ENCODE measurements around the gene PRKRIP1. TPM values are rescaled to one million over a fixed set of nuclear protein-coding genes. Genes with fewer than 3 reads are reported as not detected.

PRKRIP1 gene
- total and polyA plus RNA-seq, 4 donors: 5.4 to 15.8 (median 7.1) TPM

DNA sequence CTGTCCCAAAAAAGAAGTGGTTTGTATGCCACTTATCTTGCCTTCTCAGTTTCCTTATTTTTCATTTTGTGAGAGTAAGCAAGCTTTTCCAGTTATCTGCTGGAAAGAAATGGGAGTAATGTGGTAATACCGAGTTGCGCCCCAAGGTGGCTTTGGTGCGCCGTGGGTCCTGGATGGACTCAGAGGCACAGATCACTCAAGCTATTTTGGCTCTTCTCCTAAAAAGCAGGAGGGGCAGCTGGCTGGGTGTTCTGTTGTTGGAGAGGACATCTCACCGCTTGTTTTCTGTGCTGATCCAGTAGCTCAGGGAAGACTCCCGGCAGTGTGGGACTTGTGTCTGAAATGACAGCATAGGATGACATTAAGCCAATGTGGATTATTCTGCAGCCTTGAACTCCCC, 16.4 kb downstream of the PRKRIP1 start:
- H3K4me1 ChIP-seq (ENCODE audit: control insufficient read depth in 4 of 4, insufficient read depth in 4 of 4, low read length in 3 of 4): no peaks in the 10 kb centered on the region
- DNase-seq (ENCODE audit: low spot score): no peak
- no peak overlapping the region for H3K27ac ChIP-seq (ENCODE audit: low read depth in 1 of 2, low read length in 2 of 2)
- TF ChIP-seq, protein P1, sequence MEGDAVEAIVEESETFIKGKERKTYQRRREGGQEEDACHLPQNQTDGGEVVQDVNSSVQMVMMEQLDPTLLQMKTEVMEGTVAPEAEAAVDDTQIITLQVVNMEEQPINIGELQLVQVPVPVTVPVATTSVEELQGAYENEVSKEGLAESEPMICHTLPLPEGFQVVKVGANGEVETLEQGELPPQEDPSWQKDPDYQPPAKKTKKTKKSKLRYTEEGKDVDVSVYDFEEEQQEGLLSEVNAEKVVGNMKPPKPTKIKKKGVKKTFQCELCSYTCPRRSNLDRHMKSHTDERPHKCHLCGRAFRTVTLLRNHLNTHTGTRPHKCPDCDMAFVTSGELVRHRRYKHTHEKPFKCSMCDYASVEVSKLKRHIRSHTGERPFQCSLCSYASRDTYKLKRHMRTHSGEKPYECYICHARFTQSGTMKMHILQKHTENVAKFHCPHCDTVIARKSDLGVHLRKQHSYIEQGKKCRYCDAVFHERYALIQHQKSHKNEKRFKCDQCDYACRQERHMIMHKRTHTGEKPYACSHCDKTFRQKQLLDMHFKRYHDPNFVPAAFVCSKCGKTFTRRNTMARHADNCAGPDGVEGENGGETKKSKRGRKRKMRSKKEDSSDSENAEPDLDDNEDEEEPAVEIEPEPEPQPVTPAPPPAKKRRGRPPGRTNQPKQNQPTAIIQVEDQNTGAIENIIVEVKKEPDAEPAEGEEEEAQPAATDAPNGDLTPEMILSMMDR (IDR thresholded peaks at IDR 0.05; ENCODE audit: low read depth, low read length, missing input control): peak; percentile 48
- peak; percentile 63 to 80 for TF ChIP-seq RAD21 (IDR thresholded peaks at IDR 0.05)
- TF ChIP-seq, protein P2, sequence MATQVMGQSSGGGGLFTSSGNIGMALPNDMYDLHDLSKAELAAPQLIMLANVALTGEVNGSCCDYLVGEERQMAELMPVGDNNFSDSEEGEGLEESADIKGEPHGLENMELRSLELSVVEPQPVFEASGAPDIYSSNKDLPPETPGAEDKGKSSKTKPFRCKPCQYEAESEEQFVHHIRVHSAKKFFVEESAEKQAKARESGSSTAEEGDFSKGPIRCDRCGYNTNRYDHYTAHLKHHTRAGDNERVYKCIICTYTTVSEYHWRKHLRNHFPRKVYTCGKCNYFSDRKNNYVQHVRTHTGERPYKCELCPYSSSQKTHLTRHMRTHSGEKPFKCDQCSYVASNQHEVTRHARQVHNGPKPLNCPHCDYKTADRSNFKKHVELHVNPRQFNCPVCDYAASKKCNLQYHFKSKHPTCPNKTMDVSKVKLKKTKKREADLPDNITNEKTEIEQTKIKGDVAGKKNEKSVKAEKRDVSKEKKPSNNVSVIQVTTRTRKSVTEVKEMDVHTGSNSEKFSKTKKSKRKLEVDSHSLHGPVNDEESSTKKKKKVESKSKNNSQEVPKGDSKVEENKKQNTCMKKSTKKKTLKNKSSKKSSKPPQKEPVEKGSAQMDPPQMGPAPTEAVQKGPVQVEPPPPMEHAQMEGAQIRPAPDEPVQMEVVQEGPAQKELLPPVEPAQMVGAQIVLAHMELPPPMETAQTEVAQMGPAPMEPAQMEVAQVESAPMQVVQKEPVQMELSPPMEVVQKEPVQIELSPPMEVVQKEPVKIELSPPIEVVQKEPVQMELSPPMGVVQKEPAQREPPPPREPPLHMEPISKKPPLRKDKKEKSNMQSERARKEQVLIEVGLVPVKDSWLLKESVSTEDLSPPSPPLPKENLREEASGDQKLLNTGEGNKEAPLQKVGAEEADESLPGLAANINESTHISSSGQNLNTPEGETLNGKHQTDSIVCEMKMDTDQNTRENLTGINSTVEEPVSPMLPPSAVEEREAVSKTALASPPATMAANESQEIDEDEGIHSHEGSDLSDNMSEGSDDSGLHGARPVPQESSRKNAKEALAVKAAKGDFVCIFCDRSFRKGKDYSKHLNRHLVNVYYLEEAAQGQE (IDR thresholded peaks at IDR 0.05): no peak
- H3K27me3 ChIP-seq (ENCODE audit: control insufficient read depth in 4 of 4, insufficient read depth in 4 of 4, low read length in 3 of 4): no peaks in the 10 kb centered on the region
- H3K36me3 ChIP-seq (ENCODE audit: control insufficient read depth in 4 of 4, insufficient read depth in 3 of 4, low read depth in 1 of 4, low read length in 3 of 4): peaks cover 1 to 60% (median 24%) of the 10 kb centered on the region in 4 donors
- H3K4me3 ChIP-seq (ENCODE audit: low read depth in 1 of 3, low read length in 3 of 3): no peak overlapping the region
- no peaks in the 10 kb centered on the region for H3K9me3 ChIP-seq (ENCODE audit: control insufficient read depth in 4 of 4, low read length in 3 of 4)
- 67% methylated on average over 6 of the region's 6 CpGs for WGBS
- H3K9ac ChIP-seq (ENCODE audit: low read depth in 1 of 2, low read length in 2 of 2): no peak overlapping the region

GRCh38 chr7:102413091-102413490, 16.9 kb downstream of the PRKRIP1 start:
- no peak for TF ChIP-seq HNF4G (IDR thresholded peaks at IDR 0.05)
- TF ChIP-seq, protein P3, sequence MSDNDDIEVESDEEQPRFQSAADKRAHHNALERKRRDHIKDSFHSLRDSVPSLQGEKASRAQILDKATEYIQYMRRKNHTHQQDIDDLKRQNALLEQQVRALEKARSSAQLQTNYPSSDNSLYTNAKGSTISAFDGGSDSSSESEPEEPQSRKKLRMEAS (IDR thresholded peaks at IDR 0.05): no peak
- no peak for TF ChIP-seq RXRA (IDR thresholded peaks at IDR 0.05)
- no peak for TF ChIP-seq TAF1 (conservative IDR thresholded peaks at IDR 0.05)
- no peak for TF ChIP-seq EGR1 (IDR thresholded peaks at IDR 0.05; ENCODE audit: low read depth in 2 of 2)
- no peak for TF ChIP-seq HNF4A (conservative IDR thresholded peaks at IDR 0.05)
- no peak for TF ChIP-seq JUND (IDR thresholded peaks at IDR 0.05)
- TF ChIP-seq YY1 (IDR thresholded peaks at IDR 0.05): no peak
- TF ChIP-seq NR2F2 (IDR thresholded peaks at IDR 0.05): no peak
- 94% methylated on average over 5 of the region's 5 CpGs for WGBS
- no peaks in the 10 kb centered on the region for H3K27me3 ChIP-seq (ENCODE audit: control insufficient read depth in 4 of 4, insufficient read depth in 4 of 4, low read length in 3 of 4)
- peaks cover 0 to 55% (median 22%) of the 10 kb centered on the region in 4 donors for H3K36me3 ChIP-seq (ENCODE audit: control insufficient read depth in 4 of 4, insufficient read depth in 3 of 4, low read depth in 1 of 4, low read length in 3 of 4)
- DNase-seq (ENCODE audit: low spot score): no peak
- no peaks in the 10 kb centered on the region for H3K4me1 ChIP-seq (ENCODE audit: control insufficient read depth in 4 of 4, insufficient read depth in 4 of 4, low read length in 3 of 4)
- H3K27ac ChIP-seq (ENCODE audit: low read depth in 1 of 2, low read length in 2 of 2): no peak overlapping the region
- H3K9me3 ChIP-seq (ENCODE audit: control insufficient read depth in 4 of 4, low read length in 3 of 4): no peaks in the 10 kb centered on the region
- no peak overlapping the region for H3K4me3 ChIP-seq (ENCODE audit: low read depth in 1 of 3, low read length in 3 of 3)
- H3K9ac ChIP-seq (ENCODE audit: low read depth in 1 of 2, low read length in 2 of 2): peak overlapping the region in 1 of 2 donors; percentile 6

- Histone ChIP-seq H3K27me3 (ENCODE audit: control insufficient read depth in 4 of 4, insufficient read depth in 4 of 4, low read length in 3 of 4) (no peaks in the 10 kb centered on the region), H3K27ac (ENCODE audit: low read depth in 1 of 2, low read length in 2 of 2) (no peak overlapping the region), H3K4me3 (ENCODE audit: low read depth in 1 of 3, low read length in 3 of 3) (no peak overlapping the region), H3K9ac (ENCODE audit: low read depth in 1 of 2, low read length in 2 of 2) (no peak overlapping the region), H3K9me3 (ENCODE audit: control insufficient read depth in 4 of 4, low read length in 3 of 4) (no peaks in the 10 kb centered on the region), H3K4me1 (ENCODE audit: control insufficient read depth in 4 of 4, insufficient read depth in 4 of 4, low read length in 3 of 4) (no peaks in the 10 kb centered on the region), H3K36me3 (ENCODE audit: control insufficient read depth in 4 of 4, insufficient read depth in 3 of 4, low read depth in 1 of 4, low read length in 3 of 4) (peaks cover 0 to 55% (median 22%) of the 10 kb centered on the region in 4 donors)
- TF ChIP-seq, protein P1 (IDR thresholded peaks at IDR 0.05; ENCODE audit: low read depth, low read length, missing input control): no peak
- TF ChIP-seq JUND (IDR thresholded peaks at IDR 0.05): no peak
- DNase-seq (ENCODE audit: low spot score): no peak
- WGBS: 97% methylated on average over 4 of the region's 4 CpGs
These were observed 17.4 kb downstream of the PRKRIP1 start for GRCh38 chr7:102413611-102414010.

All from liver (tissue), 9 donors.